GM12878 (cell line): Measurements from ENCODE around the gene RANBP1. TPM values are rescaled to one million over a fixed set of nuclear protein-coding genes. Genes with fewer than 3 reads are reported as not detected.

Experiments used
- ATAC-seq: fragments of 200-7000 bp; cut with Tn5 transposase; 3 replicates; pipeline ENCODE4 v1.9.1; 2020; ENCODE audit warnings: mild to moderate bottlenecking, moderate library complexity
- BruUV-seq: library from RNA; stranded (reverse); fragments of 400-500 nt; replicated peaks from 2 replicates; lab custom pipeline; 2021; lab: Mats Ljungman, UMichigan
- CTCF ChIA-PET: fragments of 300-600 bp; sonication (Branson Sonifier 250); formaldehyde crosslinking; extraction: SDS; loops from one replicate; lab custom pipeline; 2021; ENCODE audit warnings: inconsistent platforms; lab: Yijun Ruan, JAX
- POLR2A ChIA-PET: fragments of 350-600 bp; formaldehyde crosslinking; extraction: SDS; loops from one replicate; lab custom pipeline; 2021; ENCODE audit warnings: inconsistent platforms; lab: Charles Lee
- RAD21 ChIA-PET: fragments of 300-600 bp; sonication (Branson Sonifier 250); formaldehyde crosslinking; loops from one replicate; lab custom pipeline; 2023; ENCODE audit warnings: antibody characterized with exemption; ENCODE audit not compliant: unreplicated experiment; lab: Charles Lee
- SMC1A ChIA-PET: fragments of 300-600 bp; sonication (Branson Sonifier 250); formaldehyde crosslinking; loops from one replicate; lab custom pipeline; 2023; ENCODE audit not compliant: unreplicated experiment, uncharacterized antibody; lab: Charles Lee
- DNase-seq: peaks from one replicate; pipeline ENCODE4 v3.0.0-alpha.2; 2011; ENCODE audit warnings: low read depth, low spot score
- FAIRE-seq: peaks from 3 replicates; lab custom pipeline; 2011; peaks lifted over from hg19 to GRCh38; lab: Jason Lieb, UNC
- H2AFZ ChIP-seq: 2 replicates; pipeline ENCODE4 v1.6.0; 2011; ENCODE audit warnings: low read depth, low read length, control low read depth; ENCODE audit not compliant: control insufficient read depth
- H3K27ac ChIP-seq: 2 replicates; pipeline ENCODE4 v1.5.1; 2011; ENCODE audit warnings: control low read depth; ENCODE audit not compliant: control insufficient read depth, insufficient read depth
- H3K27me3 ChIP-seq, 2 experiments: replicated peaks in 1 of 2; 2 replicates each; pipeline versions ENCODE4 v1.6.0 to v1.6.1; 2011; ENCODE audit warnings: low read length in 1 of 2; ENCODE audit not compliant: control insufficient read depth in 2 of 2, insufficient read depth in 2 of 2
- H3K36me3 ChIP-seq, 2 experiments: 2 replicates each; pipeline ENCODE4 v1.5.1; 2011; ENCODE audit warnings: low read length in 1 of 2; ENCODE audit not compliant: control insufficient read depth in 2 of 2, insufficient read depth in 2 of 2
- H3K4me1 ChIP-seq: 2 replicates; pipeline ENCODE4 v1.6.1; 2011; ENCODE audit warnings: mild to moderate bottlenecking, low read length, moderate library complexity, mixed read lengths; ENCODE audit not compliant: control insufficient read depth, insufficient read depth
- H3K4me2 ChIP-seq: 2 replicates; pipeline ENCODE4 v1.6.0; 2011; ENCODE audit warnings: control low read depth; ENCODE audit not compliant: control insufficient read depth, insufficient read depth
- H3K4me3 ChIP-seq: fragments of 200-600 bp; sonication (generic); 2 replicates; pipeline ENCODE4 v1.5.1; 2016
- H3K79me2 ChIP-seq: 2 replicates; pipeline ENCODE4 v1.6.0; 2011; ENCODE audit warnings: low read length; ENCODE audit not compliant: control insufficient read depth, insufficient read depth
- H3K9ac ChIP-seq: 2 replicates; pipeline ENCODE4 v1.8.0; 2011; ENCODE audit warnings: low read length, control low read depth, mixed read lengths; ENCODE audit not compliant: control insufficient read depth, insufficient read depth
- H3K9me3 ChIP-seq: replicated peaks from 3 replicates; pipeline ENCODE4 v1.5.1; 2011; ENCODE audit warnings: mild to moderate bottlenecking, low read length; ENCODE audit not compliant: control insufficient read depth, insufficient read depth
- H4K20me1 ChIP-seq: 2 replicates; pipeline ENCODE4 v1.6.0; 2011; ENCODE audit not compliant: control insufficient read depth, insufficient read depth
- BCL11A ChIP-seq: IDR thresholded peaks from 2 replicates; pipeline ENCODE4 v1.6.1; 2011; ENCODE audit warnings: low read depth, low read length
- BHLHE40 ChIP-seq, 2 experiments: fragments of 450-650 bp in 1 of 2; IDR thresholded peaks; 2 replicates each; pipeline ENCODE4 v1.6.1; 2011 to 2017; ENCODE audit warnings: low read depth in 2 of 2, borderline replicate concordance in 1 of 2, improper control_type of control experiment in 1 of 2, low read length in 1 of 2, mild to moderate bottlenecking in 1 of 2
- CREB1 ChIP-seq: IDR thresholded peaks from 2 replicates; pipeline ENCODE4 v1.6.1; 2012; ENCODE audit warnings: low read depth, mild to moderate bottlenecking, inconsistent platforms
- ELK1 ChIP-seq: IDR thresholded peaks from 2 replicates; pipeline ENCODE4 v1.6.1; 2012; ENCODE audit warnings: low read depth, low read length, improper control_type of control experiment
- IKZF2 ChIP-seq, 2 experiments: fragments of 450-650 bp; IDR thresholded peaks; 2 replicates each; pipeline ENCODE4 v1.6.1; 2017; ENCODE audit warnings: mild to moderate bottlenecking in 2 of 2, moderate library complexity in 2 of 2
- IRF4 ChIP-seq: IDR thresholded peaks from 2 replicates; pipeline ENCODE4 v1.6.1; 2011; ENCODE audit warnings: low read depth, low read length
- IRF5 ChIP-seq: fragments of 450-650 bp; IDR thresholded peaks from 2 replicates; pipeline ENCODE4 v1.6.1; 2017; ENCODE audit warnings: borderline replicate concordance
- NFIC ChIP-seq: IDR thresholded peaks from 2 replicates; pipeline ENCODE4 v1.6.1; 2012; ENCODE audit warnings: low read depth, mild to moderate bottlenecking, inconsistent platforms, low read length, moderate library complexity
- RAD21 ChIP-seq: IDR thresholded peaks from 2 replicates; pipeline ENCODE4 v1.6.1; 2011; ENCODE audit warnings: mild to moderate bottlenecking, low read depth, low read length, moderate library complexity; ENCODE audit not compliant: insufficient read depth
- RUNX3 ChIP-seq: IDR thresholded peaks from 2 replicates; pipeline ENCODE4 v1.6.1; 2012; ENCODE audit warnings: low read length, inconsistent platforms
- SUPT20H ChIP-seq: IDR thresholded peaks from 2 replicates; pipeline ENCODE4 v1.6.1; 2011; ENCODE audit warnings: low read depth, mild to moderate bottlenecking, low read length, moderate library complexity, borderline replicate concordance; ENCODE audit not compliant: control insufficient read depth
- YY1 ChIP-seq: IDR thresholded peaks from 2 replicates; pipeline ENCODE4 v1.6.1; 2011; ENCODE audit warnings: low read depth, mild to moderate bottlenecking, low read length
- ZBTB11 ChIP-seq: fragments of 450-650 bp; formaldehyde crosslinking; IDR thresholded peaks from 2 replicates; pipeline ENCODE4 v1.5.0; 2022; ENCODE audit warnings: mild to moderate bottlenecking, missing genetic modification characterization
- ZNF274 ChIP-seq: IDR thresholded peaks from one replicate; pipeline ENCODE4 v1.8.0; 2011; ENCODE audit not compliant: insufficient read length, insufficient read depth
- ZNF622 ChIP-seq: fragments of 450-650 bp; IDR thresholded peaks from 2 replicates; pipeline ENCODE4 v1.6.1; 2017; ENCODE audit warnings: mild to moderate bottlenecking, inconsistent platforms
- WGBS: methylation state at CpG from one replicate; pipeline ENCODE4 v1.1.6; 2016; ENCODE audit warnings: low lambda C conversion rate; ENCODE audit not compliant: insufficient replicate concordance, insufficient coverage; ENCODE audit errors: missing lambda C conversion rate; 5-methylcytosine and 5-hydroxymethylcytosine counted together
- in situ Hi-C: fragments of 300-500 bp; cut with MboI; formaldehyde crosslinking; loops from 9 replicates; pipeline ENCODE4 v1.14.3; 2018; ENCODE audit warnings: mixed read lengths
- intact Hi-C: fragments of 100-400 bp; cut with micrococcal nuclease; formaldehyde crosslinking; loops from one replicate; pipeline ENCODE4 v1.14.2; 2022; ENCODE audit not compliant: unreplicated experiment
- polyA plus RNA-seq, 11 experiments: library from polyadenylated mRNA; depleted of rRNA in 4 of 11; unstranded in 6 of 11; stranded (reverse) in 5 of 11; fragments of >200 nt; fragmentation: Nextera tagmentation in 4 of 11; fragmentation: Illumina TruSeq in 1 of 11; extraction: Ambion mirVana in 4 of 11; extraction: Trizol in 1 of 11; gene quantifications; 1 replicate in 1 of 11; 2 replicates in 10 of 11; pipeline versions ENCODE4 v1.2.1 to v1.2.3, GENCODE V29; 2011 to 2016; ENCODE audit warnings: inconsistent platforms in 2 of 11, missing spikeins in 2 of 11, low read depth in 1 of 11
- total RNA-seq, 4 experiments: library from RNA; depleted of rRNA in 3 of 4; stranded (reverse); fragments of >200 nt in 3 of 4; fragmentation: Illumina TruSeq in 1 of 4; extraction: Trizol in 1 of 4; gene quantifications; 2 replicates each; pipeline versions ENCODE4 v1.2.1 to v1.2.3, GENCODE V29; 2013 to 2021
- TF ChIP-seq, protein P1 (sequence below): IDR thresholded peaks from 2 replicates; pipeline ENCODE4 v1.6.1; 2011; ENCODE audit warnings: borderline replicate concordance, low read depth, mild to moderate bottlenecking, moderate library complexity, low read length; ENCODE audit not compliant: insufficient read depth, poor library complexity, severe bottlenecking

RANBP1 gene
- total and polyA plus RNA-seq, 10 of the 15 experiments (the other 5 are each of a cell fraction or from before 2014, with no cell fraction given): 55.3 to 808 (median 394) TPM

- H3K4me1 ChIP-seq: no peaks in the 10 kb centered on the region
- TF ChIP-seq NFIC (no peak), BCL11A (no peak), RAD21 (no peak), IKZF2 (IDR thresholded peaks at IDR 0.05) (no peak), ELK1 (no peak), ZNF274 (no peak), YY1 (no peak), BHLHE40 (IDR thresholded peaks at IDR 0.05; ENCODE audit: borderline replicate concordance in 1 of 2, low read depth in 2 of 2, low read length in 1 of 2) (no peak), CREB1 (no peak), ZNF622 (no peak), IRF4 (no peak), ZBTB11 (CRISPR knock-in tag) (no peak), RUNX3 (no peak), SUPT20H (no peak), IRF5 (no peak)
- TF ChIP-seq, protein P1, sequence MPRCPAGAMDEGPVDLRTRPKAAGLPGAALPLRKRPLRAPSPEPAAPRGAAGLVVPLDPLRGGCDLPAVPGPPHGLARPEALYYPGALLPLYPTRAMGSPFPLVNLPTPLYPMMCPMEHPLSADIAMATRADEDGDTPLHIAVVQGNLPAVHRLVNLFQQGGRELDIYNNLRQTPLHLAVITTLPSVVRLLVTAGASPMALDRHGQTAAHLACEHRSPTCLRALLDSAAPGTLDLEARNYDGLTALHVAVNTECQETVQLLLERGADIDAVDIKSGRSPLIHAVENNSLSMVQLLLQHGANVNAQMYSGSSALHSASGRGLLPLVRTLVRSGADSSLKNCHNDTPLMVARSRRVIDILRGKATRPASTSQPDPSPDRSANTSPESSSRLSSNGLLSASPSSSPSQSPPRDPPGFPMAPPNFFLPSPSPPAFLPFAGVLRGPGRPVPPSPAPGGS: no peak
- in situ Hi-C loops (no loop called here), intact Hi-C loops (no loop called here)
- H3K4me2 ChIP-seq: no peak overlapping the region
- CTCF ChIA-PET: no interaction called here
- no peak overlapping the region for H3K27ac ChIP-seq
- POLR2A ChIA-PET: interaction anchor here (0.9 kb wide), 1 partner anchor 10 kb away, joined by 3 read pairs; no protein-coding TSS in a partner anchor
- FAIRE-seq: no peak
- no TSS peak for BruUV-seq
- H3K9ac ChIP-seq: no peak overlapping the region
- SMC1A ChIA-PET: no interaction called here
- H4K20me1 ChIP-seq: no peaks in the 10 kb centered on the region
- peaks cover 42 to 45% of the 10 kb centered on the region in 2 experiments for H3K36me3 ChIP-seq
- no peak for DNase-seq
- no peak overlapping the region for H3K4me3 ChIP-seq
- WGBS: 97% methylated on average over 16 of the region's 16 CpGs
- H3K9me3 ChIP-seq: no peaks in the 10 kb centered on the region
- H3K27me3 ChIP-seq: no peaks in the 10 kb centered on the region
- ATAC-seq: no peak
- RAD21 ChIA-PET: no interaction called here
- H2AFZ ChIP-seq: no peak overlapping the region
- H3K79me2 ChIP-seq: no peaks in the 10 kb centered on the region
These were observed 24.0 kb upstream of the RANBP1 start for GRCh38 chr22:20091690-20092476.
